ENCODE measurements around the gene RBM24. TPM values are rescaled to one million over a fixed set of nuclear protein-coding genes. Genes with fewer than 3 reads are reported as not detected.
"Not testable (repeated sequence)": the region's sequence is repeated elsewhere in the genome, so short reads cannot be mapped to it uniquely, and the experiment has no call there.

RBM24 gene
- total RNA-seq, 1 donor from 2014 or later, result not detected

- intact Hi-C loops (cut with micrococcal nuclease), result no loop called here
Measured at GRCh38 chr6:17289630-17290061, 8.5 kb downstream of the RBM24 start.

- intact Hi-C loops (cut with micrococcal nuclease), result no loop called here
Measured at GRCh38 chr6:17291778-17292177, 10.6 kb downstream of the RBM24 start.

GRCh38 chr6:17292600-17293133, 11.5 kb downstream of the RBM24 start:
- intact Hi-C loops (cut with micrococcal nuclease), result no loop called here

- intact Hi-C loops (cut with micrococcal nuclease), result no loop called here
Measured at GRCh38 chr6:17293395-17293794, 12.2 kb downstream of the RBM24 start.

- intact Hi-C loops (cut with micrococcal nuclease), result no loop called here
Measured at GRCh38 chr6:17297271-17298080, 16.3 kb downstream of the RBM24 start.

DNA sequence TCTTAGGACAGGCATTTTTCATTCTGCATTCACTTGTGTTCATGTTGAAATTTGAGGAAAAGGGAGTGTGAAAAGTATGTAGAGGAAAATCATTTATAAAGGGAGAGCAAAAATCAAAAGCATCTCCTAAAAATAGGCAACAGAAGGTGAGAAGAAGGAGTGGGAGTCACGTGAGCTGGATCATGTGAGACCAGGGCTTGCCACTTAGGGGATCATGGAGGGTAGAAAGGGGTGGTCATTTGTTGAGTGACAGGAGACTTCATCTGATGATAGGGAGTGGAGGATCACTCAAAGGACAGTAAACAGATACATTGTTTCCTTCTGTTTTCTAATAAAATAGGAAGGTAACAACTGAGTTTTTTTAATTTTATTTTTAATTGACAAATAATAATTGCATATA, 17.1 kb downstream of the RBM24 start:
- intact Hi-C loops (cut with micrococcal nuclease), result no loop called here

DNA sequence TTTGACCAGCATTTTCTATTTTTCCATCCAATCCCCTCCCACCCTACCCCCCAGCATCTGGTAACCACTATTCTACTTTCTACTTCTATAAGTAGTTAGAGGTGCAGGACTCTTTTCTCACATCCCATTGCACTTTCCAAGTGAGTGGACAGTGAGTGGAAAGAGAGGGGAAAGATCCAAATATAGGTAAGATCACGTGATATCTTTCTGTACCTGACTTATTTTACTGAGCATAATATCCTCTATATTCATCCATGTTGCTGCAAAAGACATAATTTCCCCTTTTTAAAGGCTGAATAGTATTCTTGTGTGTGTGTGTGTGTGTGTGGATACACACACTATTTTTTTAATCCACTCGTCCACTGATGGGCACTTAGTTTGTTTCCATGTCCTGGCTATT, 18.1 kb downstream of the RBM24 start:
- intact Hi-C loops (cut with micrococcal nuclease), result no loop called here

GRCh38 chr6:17299750-17300149, 18.6 kb downstream of the RBM24 start:
- intact Hi-C loops (cut with micrococcal nuclease), result no loop called here

GRCh38 chr6:17300637-17301036, 19.5 kb downstream of the RBM24 start:
- intact Hi-C loops (cut with micrococcal nuclease), result no loop called here

GRCh38 chr6:17303444-17303843, 22.3 kb downstream of the RBM24 start:
- intact Hi-C loops (cut with micrococcal nuclease), result no loop called here

GRCh38 chr6:17305219-17306001, 24.2 kb downstream of the RBM24 start:
- intact Hi-C loops (cut with micrococcal nuclease), result no loop called here

DNA sequence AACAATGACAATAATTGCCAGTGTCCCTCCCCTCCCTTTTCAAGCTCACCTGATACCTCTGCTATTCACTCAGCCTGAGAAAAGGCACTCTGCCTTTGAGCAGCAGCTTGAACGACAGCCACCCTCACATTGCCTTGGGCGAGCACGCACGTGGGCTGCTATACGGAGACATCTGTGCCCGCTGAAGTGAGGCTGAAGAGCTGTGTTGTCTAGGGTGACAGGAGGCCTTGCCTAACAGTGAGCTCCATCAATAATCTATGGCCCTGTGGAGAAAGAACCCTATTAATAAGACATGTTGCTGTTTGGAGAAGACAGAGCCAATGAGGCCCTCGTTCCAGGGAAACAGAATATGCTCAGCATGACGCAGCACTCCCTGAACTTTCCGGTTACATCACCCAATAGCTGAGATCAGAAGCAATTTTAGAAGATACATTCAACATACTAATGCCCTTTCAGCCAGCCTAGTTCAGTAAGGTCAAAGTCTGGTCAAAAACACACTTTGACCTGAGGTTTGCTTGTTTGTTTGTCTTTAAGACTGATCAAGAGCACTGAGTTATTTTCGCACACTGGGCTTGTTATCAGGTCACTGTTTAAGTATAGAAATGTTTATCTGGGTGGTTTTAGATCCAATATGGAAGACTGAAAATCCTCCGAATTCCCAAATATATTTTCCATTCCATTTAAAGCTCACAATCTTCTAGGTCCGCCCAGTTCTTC, 30.6 kb downstream of the RBM24 start:
- intact Hi-C loops (cut with micrococcal nuclease), result no loop called here

- intact Hi-C loops (cut with micrococcal nuclease), result not testable (repeated sequence)
Measured at GRCh38 chr6:17313238-17313637, 32.1 kb downstream of the RBM24 start.

- intact Hi-C loops (cut with micrococcal nuclease), result no loop called here
Measured at GRCh38 chr6:17313971-17314370, 32.8 kb downstream of the RBM24 start.

DNA sequence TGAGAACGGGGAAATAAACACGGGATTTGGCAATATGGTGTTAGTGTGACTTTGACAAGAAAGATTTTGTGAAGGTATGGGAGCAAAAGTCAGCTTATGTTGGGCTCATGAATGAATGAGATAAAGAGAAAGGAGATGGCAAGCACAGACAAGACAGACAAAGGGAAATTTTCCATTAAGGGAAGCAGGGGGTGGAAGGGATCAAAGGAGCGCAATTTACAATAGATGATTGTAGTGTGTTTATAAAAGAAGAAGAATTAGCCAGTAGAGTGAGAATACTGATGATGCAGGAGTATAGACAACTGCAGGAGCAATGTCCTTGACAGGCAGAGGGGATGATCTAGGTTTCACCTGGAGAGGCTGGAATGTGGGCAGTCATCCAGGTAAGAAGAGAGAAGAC, 34.1 kb downstream of the RBM24 start:
- intact Hi-C loops (cut with micrococcal nuclease), result no loop called here

GRCh38 chr6:17318435-17319165, 37.4 kb downstream of the RBM24 start:
- intact Hi-C loops (cut with micrococcal nuclease), result no loop called here

DNA sequence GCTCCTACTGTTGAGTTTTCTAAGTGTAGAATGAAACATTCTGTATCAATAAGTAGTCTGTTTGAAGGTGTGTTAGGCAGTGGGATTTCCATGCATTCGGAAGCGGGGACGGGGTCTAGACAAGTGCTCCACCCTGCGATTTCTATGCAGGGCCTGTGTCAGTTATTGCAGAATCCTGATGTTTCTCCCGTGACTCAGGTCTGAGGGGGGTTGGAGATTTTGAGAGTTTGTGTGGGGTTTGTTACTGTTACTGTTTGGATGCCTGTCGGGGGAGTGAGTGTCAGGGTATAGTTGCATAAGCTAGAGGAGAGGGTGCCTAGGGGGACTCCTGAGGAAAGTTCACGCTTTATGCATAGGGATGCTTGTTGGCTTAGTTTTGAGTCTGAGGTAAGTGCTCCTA, 39.1 kb downstream of the RBM24 start:
- intact Hi-C loops (cut with micrococcal nuclease), result not testable (repeated sequence)

DNA sequence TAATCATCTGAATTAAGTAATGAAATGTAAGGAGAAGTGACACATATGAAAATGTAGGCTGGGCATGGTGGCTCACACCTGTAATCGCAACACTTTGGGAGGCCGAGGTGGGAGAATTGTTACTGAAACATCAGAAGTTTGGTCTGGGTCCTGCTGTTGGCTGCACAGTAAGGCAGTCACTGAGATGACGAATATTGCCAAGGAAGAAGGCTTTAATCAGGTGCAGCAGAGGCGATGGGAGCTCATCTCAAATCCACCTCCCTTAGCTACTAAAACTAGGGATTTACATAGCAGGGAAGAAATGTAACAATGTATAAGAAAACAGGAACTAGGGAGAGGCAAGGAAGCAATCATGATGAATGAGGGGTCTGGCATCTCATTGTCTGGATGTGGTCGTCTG, 50.1 kb downstream of the RBM24 start:
- intact Hi-C loops (cut with micrococcal nuclease), result no loop called here

GRCh38 chr6:17334265-17334664, 53.1 kb downstream of the RBM24 start:
- intact Hi-C loops (cut with micrococcal nuclease), result no loop called here

- intact Hi-C loops (cut with micrococcal nuclease), result no loop called here
Measured at GRCh38 chr6:17336425-17336824, 55.3 kb downstream of the RBM24 start.

DNA sequence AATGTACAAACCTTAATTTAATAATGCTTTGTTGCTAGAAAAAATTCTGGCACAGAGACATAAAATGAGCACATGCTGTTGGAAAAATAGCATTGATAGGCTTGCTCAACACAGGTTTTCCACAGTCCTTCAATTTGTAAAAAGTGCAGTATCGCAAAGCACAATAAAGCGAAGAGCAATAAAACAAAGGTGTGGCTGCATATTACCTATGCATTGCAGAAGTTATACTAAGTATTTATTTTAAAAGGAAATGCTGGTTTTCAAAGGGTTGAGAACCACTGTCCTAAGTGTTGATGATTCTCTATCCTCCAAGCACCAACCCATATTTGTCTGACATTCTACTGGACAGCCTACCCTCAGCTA, 58.1 kb downstream of the RBM24 start:
- intact Hi-C loops (cut with micrococcal nuclease), result no loop called here
